AG09319 (cell line): ENCODE results near the gene CDX1.

Experiments
- DNase-seq: peaks from one replicate; pipeline ENCODE4 v3.0.0-alpha.2; 2010; ENCODE audit warnings: low read depth; ENCODE audit errors: extremely low read depth
- TF ChIP-seq, protein P1 (sequence below): IDR thresholded peaks from 2 replicates; pipeline ENCODE4 v1.5.1; 2011; ENCODE audit warnings: low read depth, mild to moderate bottlenecking, inconsistent platforms, low read length, moderate library complexity

CDX1 gene

DNA sequence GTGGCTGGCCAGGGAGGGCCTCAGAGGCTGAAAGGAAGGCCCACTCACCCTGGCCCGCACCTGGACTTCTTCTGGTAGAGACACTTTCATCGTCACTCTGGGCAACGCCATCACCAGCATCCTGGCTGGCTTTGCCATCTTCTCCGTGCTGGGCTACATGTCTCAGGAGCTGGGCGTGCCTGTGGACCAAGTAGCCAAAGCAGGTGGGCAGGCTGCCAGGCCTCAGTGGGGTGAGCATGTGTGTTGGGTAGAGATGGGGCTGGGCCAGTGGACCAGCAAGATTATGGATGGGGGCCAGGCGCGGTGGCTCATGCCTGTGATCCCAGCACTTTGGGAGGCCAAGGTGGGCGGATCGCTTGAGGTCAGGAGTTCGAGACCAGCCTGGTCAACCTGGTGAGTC, 35.9 kb downstream of the CDX1 start:
- no peak for DNase-seq
- TF ChIP-seq, protein P1, sequence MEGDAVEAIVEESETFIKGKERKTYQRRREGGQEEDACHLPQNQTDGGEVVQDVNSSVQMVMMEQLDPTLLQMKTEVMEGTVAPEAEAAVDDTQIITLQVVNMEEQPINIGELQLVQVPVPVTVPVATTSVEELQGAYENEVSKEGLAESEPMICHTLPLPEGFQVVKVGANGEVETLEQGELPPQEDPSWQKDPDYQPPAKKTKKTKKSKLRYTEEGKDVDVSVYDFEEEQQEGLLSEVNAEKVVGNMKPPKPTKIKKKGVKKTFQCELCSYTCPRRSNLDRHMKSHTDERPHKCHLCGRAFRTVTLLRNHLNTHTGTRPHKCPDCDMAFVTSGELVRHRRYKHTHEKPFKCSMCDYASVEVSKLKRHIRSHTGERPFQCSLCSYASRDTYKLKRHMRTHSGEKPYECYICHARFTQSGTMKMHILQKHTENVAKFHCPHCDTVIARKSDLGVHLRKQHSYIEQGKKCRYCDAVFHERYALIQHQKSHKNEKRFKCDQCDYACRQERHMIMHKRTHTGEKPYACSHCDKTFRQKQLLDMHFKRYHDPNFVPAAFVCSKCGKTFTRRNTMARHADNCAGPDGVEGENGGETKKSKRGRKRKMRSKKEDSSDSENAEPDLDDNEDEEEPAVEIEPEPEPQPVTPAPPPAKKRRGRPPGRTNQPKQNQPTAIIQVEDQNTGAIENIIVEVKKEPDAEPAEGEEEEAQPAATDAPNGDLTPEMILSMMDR: no peak

DNA sequence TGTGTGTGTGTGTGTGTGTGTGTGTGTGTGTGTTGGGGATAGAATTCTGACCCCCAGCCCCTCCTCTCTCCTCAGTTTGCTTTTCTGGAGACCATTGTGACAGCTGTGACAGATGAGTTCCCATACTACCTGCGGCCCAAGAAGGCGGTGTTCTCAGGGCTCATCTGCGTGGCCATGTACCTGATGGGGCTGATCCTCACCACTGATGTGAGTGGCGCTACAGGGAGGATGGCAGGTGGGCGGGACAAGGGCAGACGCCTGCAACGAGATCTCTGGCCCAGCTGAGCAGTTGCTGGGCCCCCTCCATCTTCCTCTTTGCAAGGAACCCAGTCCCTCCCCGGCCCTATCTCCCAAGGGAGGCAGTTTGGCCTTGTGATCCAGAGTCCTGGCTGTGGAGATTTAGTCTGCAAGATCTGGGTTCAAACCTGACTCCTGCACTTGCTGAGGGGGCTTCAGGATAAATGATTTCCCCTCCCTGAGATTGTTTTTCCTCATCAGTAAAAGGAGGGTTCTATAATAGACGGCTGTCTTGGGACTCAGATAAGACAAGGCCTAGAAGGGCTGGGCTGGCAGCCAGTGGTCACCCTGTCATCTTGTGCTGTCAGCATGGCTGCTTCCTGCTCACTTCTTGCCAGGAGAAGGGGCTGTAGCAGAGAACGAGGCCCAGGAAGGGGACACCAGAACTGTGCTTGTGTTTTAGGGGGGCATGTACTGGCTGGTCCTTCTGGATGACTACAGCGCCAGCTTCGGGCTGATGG, 37.4 kb downstream of the CDX1 start:
- TF ChIP-seq, protein P1: no peak
- DNase-seq: no peak

DNA sequence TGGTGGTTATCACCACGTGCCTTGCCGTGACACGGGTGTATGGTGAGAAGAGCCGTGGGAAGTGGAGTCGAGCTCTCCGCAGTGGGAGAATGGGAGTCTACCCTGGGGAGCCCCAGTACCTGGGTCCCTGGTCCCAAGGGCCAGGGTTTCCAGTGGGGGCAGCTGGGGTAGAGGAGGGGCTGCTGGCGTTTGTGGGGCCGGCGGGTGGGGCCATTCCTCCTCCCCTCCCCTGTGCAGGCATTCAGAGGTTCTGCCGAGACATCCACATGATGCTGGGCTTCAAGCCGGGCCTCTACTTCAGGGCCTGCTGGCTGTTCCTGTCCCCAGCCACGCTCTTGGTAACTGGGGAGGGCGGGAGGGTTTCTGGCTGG, 38.0 kb downstream of the CDX1 start:
- TF ChIP-seq, protein P1: no peak
- no peak for DNase-seq

DNA sequence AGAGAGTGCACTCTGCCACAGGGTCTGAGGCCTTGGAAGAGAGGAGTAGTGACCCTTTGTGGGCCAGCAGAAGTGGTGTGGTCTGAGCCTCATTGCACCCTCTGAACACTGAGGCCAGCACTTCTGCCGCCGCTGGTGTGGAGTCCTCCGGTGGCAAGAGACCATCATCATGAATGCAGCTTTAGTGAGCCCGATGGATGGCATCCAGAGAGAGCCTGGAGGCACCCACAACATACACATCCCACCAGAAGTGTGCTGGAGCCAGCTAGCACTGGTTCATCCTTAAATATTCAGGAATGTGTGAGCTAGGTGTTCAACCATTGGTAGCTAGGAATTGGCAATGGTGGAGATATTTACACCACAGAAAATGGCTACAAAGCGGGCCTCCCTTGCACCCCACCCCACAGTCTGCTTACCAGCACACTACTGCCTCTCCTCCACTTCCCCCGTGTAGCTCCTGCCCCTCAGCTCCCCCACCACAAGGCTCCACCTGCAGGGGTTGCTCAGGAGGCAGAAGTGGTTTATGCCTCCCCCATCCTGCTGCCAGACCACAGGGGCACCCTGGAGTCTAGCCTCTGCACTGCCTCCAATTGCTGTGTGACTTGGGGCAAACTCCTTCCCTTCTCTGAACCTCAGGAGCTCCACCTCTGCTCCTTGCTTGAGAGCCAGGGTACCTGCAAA, 39.7 kb downstream of the CDX1 start:
- TF ChIP-seq, protein P1: no peak
- DNase-seq: no peak

DNA sequence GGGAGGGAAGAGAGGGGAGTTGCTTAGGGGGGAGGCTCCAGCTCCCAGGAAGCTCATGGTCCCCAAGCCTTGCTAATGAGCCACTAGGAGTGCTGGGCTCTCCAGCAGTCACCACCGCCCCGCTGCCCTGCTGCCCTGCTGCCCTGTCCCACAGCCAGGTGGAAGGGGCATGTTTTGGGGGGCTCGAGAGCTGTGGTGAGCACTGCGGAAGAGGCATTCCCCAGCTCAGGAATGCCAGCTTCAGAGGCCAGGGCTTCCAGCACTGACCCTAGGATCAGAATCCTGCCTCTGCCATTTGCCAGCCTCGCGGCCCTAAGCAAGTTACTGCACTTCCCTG, 40.2 kb downstream of the CDX1 start:
- TF ChIP-seq, protein P1: no peak
- DNase-seq: no peak

DNA sequence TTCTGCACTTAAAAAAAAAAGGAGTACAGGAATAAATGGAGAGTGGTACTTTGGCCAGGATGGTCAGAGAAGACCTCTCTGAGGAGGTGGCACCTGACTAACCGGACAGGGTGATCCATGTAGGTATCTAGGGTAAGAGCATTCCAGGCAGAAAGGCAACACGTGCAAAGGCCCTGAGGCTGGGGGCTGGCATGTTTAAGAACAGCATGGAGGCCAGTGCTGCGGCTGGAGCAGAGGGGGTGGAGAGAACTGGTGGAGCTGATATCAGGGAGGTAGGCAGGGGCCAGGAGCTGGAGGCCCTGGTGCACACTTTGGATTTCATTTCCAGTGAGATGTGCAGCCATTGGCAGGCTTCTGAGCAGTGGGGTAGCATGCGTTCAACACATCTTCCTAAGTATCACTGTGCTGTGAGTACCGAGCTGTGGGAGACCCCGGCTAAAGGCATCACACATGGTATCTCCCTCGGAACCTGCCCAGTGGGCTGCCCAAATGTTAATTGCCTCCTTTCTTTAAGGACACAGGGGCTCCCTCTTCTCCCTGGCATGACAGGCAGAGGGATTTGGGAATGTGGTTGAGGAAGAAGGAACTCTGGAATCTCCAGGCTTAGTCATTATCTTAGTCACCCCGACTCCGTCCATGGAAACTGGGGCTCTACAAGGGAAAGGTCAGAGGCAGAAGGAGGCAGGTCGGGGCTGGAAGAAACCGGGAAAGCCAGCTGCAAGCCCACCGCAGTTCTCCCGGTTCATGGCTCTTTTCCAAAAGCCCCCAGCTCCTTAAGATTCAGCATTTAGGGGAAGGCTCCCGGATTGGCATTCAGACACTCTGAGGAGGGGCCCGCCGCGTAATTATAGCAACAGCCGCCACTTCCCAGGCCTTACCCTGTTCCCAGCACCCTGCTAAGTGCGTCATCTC, 41.9 kb downstream of the CDX1 start:
- DNase-seq: no peak

More for the DNA sequence above, 41.9 kb downstream of the CDX1 start:
- TF ChIP-seq, protein P1: no peak
